HepG2 (cell line): Measurements from ENCODE around the gene BCAM. TPM values are rescaled to one million over a fixed set of nuclear protein-coding genes. Genes with fewer than 3 reads are reported as not detected.

Experiments
- EED ChIP-seq: sonication (generic); formaldehyde crosslinking; IDR thresholded peaks from 2 replicates; pipeline ENCODE4 v1.5.0; 2020; ENCODE audit warnings: mild to moderate bottlenecking, missing genetic modification reagents
- GLI4 ChIP-seq: sonication (generic); formaldehyde crosslinking; IDR thresholded peaks from 2 replicates; pipeline ENCODE4 v1.5.1; 2020; ENCODE audit warnings: missing genetic modification reagents, mild to moderate bottlenecking, moderate library complexity, borderline replicate concordance
- JUN ChIP-seq: sonication (generic); formaldehyde crosslinking; IDR thresholded peaks from 2 replicates; pipeline ENCODE4 v1.4.0; 2020; ENCODE audit warnings: mild to moderate bottlenecking, missing genetic modification reagents
- KLF9 ChIP-seq: IDR thresholded peaks from 2 replicates; pipeline ENCODE4 v1.6.1; 2016; ENCODE audit warnings: low read depth
- MBD4 ChIP-seq: IDR thresholded peaks from 2 replicates; pipeline ENCODE4 v1.6.1; 2012; ENCODE audit warnings: low read length, inconsistent platforms, borderline replicate concordance
- MIER2 ChIP-seq: IDR thresholded peaks from 2 replicates; pipeline ENCODE4 v1.6.1; 2016; ENCODE audit warnings: missing biosample characterization, missing genetic modification reagents
- NFYB ChIP-seq: sonication (generic); formaldehyde crosslinking; IDR thresholded peaks from 2 replicates; pipeline ENCODE4 v1.4.0; 2020; ENCODE audit warnings: missing genetic modification reagents
- PITX1 ChIP-seq: sonication (generic); formaldehyde crosslinking; IDR thresholded peaks from 2 replicates; pipeline ENCODE4 v1.5.1; 2020; ENCODE audit warnings: mild to moderate bottlenecking, missing genetic modification reagents
- PREB ChIP-seq: sonication (generic); formaldehyde crosslinking; IDR thresholded peaks from 2 replicates; pipeline ENCODE4 v1.4.0; 2020; ENCODE audit warnings: missing genetic modification reagents
- REL ChIP-seq: sonication (generic); formaldehyde crosslinking; conservative IDR thresholded peaks from 2 replicates; pipeline ENCODE4 v1.8.0; 2022; ENCODE audit warnings: mild to moderate bottlenecking, missing genetic modification reagents, moderate library complexity
- RNF2 ChIP-seq: fragments of 450-650 bp; conservative IDR thresholded peaks from 2 replicates; pipeline ENCODE4 v1.6.1; 2016; ENCODE audit warnings: low read depth
- TCF12 ChIP-seq, 2 experiments: fragments of 450-650 bp in 1 of 2; sonication (generic) in 1 of 2; formaldehyde crosslinking in 1 of 2; IDR thresholded peaks; 2 replicates each; pipeline versions ENCODE4 v1.6.1 to v1.8.0; 2017 to 2022; ENCODE audit warnings: antibody characterized with exemption in 1 of 2, mild to moderate bottlenecking in 1 of 2, missing genetic modification reagents in 1 of 2, moderate library complexity in 1 of 2
- THAP8 ChIP-seq: sonication (generic); formaldehyde crosslinking; IDR thresholded peaks from 2 replicates; pipeline ENCODE4 v1.5.1; 2020; ENCODE audit warnings: missing genetic modification reagents, mild to moderate bottlenecking, borderline replicate concordance
- ZBTB3 ChIP-seq: sonication (generic); formaldehyde crosslinking; IDR thresholded peaks from 2 replicates; pipeline ENCODE4 v1.4.0; 2020; ENCODE audit warnings: low read depth, mild to moderate bottlenecking, moderate library complexity, missing genetic modification reagents, borderline replicate concordance
- ZFP1 ChIP-seq: IDR thresholded peaks from 2 replicates; pipeline ENCODE4 v1.6.1; 2016
- ZNF101 ChIP-seq: sonication (generic); formaldehyde crosslinking; IDR thresholded peaks from 2 replicates; pipeline ENCODE4 v1.4.0; 2020; ENCODE audit warnings: mild to moderate bottlenecking, low read depth, missing genetic modification reagents, borderline replicate concordance
- ZNF230 ChIP-seq: sonication (generic); formaldehyde crosslinking; IDR thresholded peaks from 2 replicates; pipeline ENCODE4 v1.4.0; 2020; ENCODE audit warnings: mild to moderate bottlenecking, missing genetic modification reagents
- ZNF292 ChIP-seq: sonication (generic); formaldehyde crosslinking; IDR thresholded peaks from 2 replicates; pipeline ENCODE4 v1.8.1; 2022; ENCODE audit warnings: mild to moderate bottlenecking, low read depth, missing genetic modification reagents, borderline replicate concordance
- ZNF329 ChIP-seq: sonication (generic); formaldehyde crosslinking; IDR thresholded peaks from 2 replicates; pipeline ENCODE4 v1.9.0; 2021; ENCODE audit warnings: low read depth, mild to moderate bottlenecking, missing genetic modification reagents
- ZNF563 ChIP-seq: sonication (generic); formaldehyde crosslinking; IDR thresholded peaks from 2 replicates; pipeline ENCODE4 v1.8.0; 2022; ENCODE audit warnings: mild to moderate bottlenecking, moderate library complexity, missing genetic modification reagents
- ZNF572 ChIP-seq: sonication (generic); formaldehyde crosslinking; IDR thresholded peaks from 2 replicates; pipeline ENCODE4 v1.5.1; 2020; ENCODE audit warnings: mild to moderate bottlenecking, missing genetic modification reagents
- polyA plus RNA-seq, 8 experiments: library from polyadenylated mRNA; depleted of rRNA in 3 of 8; stranded (reverse) in 7 of 8; unstranded in 1 of 8; fragments of >200 nt; fragmentation: Illumina TruSeq in 4 of 8; extraction: Trizol in 4 of 8; gene quantifications; 2 replicates each; pipeline versions ENCODE4 v1.2.1 to v1.2.3, GENCODE V29; 2011 to 2016; ENCODE audit warnings: low read depth in 4 of 8, missing spikeins in 1 of 8, mixed read lengths in 1 of 8; ENCODE audit not compliant: insufficient read depth in 1 of 8
- total RNA-seq, 5 experiments: library from RNA; depleted of rRNA; stranded (reverse); fragments of >200 nt; fragmentation: Illumina TruSeq; extraction: Trizol; gene quantifications; 2 replicates each; pipeline ENCODE4 v1.2.3, GENCODE V29; 2016; ENCODE audit warnings: low read depth in 1 of 5
- TF ChIP-seq, protein P1 (sequence below): sonication (generic); formaldehyde crosslinking; IDR thresholded peaks from 2 replicates; pipeline ENCODE4 v1.5.0; 2020; ENCODE audit warnings: mild to moderate bottlenecking, missing genetic modification reagents, borderline replicate concordance
- TF ChIP-seq, protein P2 (sequence below): sonication (generic); formaldehyde crosslinking; IDR thresholded peaks from 2 replicates; pipeline ENCODE4 v1.4.0; 2020; ENCODE audit warnings: mild to moderate bottlenecking, missing genetic modification reagents
- TF ChIP-seq, protein P3 (sequence below): sonication (generic); formaldehyde crosslinking; IDR thresholded peaks from 2 replicates; pipeline ENCODE4 v1.5.1; 2020; ENCODE audit warnings: missing genetic modification reagents, mild to moderate bottlenecking, borderline replicate concordance

The BCAM gene
- total and polyA plus RNA-seq, 2 of the 13 experiments (the other 11 are each of a cell fraction or from before 2014, with no cell fraction given), result 51.2 to 62.7 TPM

- no peak for TF ChIP-seq ZNF329
- TF ChIP-seq EED, result no peak
- TF ChIP-seq ZNF572, result no peak
- no peak for TF ChIP-seq NFYB (CRISPR knock-in tag)
- no peak for TF ChIP-seq ZNF292 (CRISPR knock-in tag)
- no peak for TF ChIP-seq TCF12 (IDR thresholded peaks at IDR 0.05)
- no peak for TF ChIP-seq TCF12 (CRISPR knock-in tag; IDR thresholded peaks at IDR 0.05)
- no peak for TF ChIP-seq ZBTB3
- TF ChIP-seq PREB (CRISPR knock-in tag), result no peak
- TF ChIP-seq, protein P1, sequence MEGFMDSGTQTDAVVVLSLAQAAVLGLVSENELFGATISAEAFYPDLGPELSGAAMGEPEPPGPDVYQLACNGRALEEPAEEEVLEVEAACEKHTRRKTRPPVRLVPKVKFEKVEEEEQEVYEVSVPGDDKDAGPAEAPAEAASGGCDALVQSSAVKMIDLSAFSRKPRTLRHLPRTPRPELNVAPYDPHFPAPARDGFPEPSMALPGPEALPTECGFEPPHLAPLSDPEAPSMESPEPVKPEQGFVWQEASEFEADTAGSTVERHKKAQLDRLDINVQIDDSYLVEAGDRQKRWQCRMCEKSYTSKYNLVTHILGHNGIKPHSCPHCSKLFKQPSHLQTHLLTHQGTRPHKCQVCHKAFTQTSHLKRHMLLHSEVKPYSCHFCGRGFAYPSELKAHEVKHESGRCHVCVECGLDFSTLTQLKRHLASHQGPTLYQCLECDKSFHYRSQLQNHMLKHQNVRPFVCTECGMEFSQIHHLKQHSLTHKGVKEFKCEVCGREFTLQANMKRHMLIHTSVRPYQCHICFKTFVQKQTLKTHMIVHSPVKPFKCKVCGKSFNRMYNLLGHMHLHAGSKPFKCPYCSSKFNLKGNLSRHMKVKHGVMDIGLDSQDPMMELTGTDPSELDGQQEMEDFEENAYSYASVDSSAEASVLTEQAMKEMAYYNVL, result 0 out of 2 replicates have a peak, but pooled peaks have one; percentile 44
- TF ChIP-seq MIER2 (CRISPR knock-in tag), result no peak; the same call in 1 of the 2 replicates
- TF ChIP-seq ZNF563 (CRISPR knock-in tag), result no peak
- TF ChIP-seq JUN (CRISPR knock-in tag), result no peak
- no peak for TF ChIP-seq MBD4
- no peak for TF ChIP-seq ZNF101
- TF ChIP-seq PITX1, result no peak
- TF ChIP-seq, protein P2, sequence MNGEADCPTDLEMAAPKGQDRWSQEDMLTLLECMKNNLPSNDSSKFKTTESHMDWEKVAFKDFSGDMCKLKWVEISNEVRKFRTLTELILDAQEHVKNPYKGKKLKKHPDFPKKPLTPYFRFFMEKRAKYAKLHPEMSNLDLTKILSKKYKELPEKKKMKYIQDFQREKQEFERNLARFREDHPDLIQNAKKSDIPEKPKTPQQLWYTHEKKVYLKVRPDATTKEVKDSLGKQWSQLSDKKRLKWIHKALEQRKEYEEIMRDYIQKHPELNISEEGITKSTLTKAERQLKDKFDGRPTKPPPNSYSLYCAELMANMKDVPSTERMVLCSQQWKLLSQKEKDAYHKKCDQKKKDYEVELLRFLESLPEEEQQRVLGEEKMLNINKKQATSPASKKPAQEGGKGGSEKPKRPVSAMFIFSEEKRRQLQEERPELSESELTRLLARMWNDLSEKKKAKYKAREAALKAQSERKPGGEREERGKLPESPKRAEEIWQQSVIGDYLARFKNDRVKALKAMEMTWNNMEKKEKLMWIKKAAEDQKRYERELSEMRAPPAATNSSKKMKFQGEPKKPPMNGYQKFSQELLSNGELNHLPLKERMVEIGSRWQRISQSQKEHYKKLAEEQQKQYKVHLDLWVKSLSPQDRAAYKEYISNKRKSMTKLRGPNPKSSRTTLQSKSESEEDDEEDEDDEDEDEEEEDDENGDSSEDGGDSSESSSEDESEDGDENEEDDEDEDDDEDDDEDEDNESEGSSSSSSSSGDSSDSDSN (CRISPR knock-in tag), result peak; percentile 20; the same call in 1 of the 2 replicates
- no peak for TF ChIP-seq RNF2
- TF ChIP-seq REL, result no peak
- TF ChIP-seq KLF9 (CRISPR knock-in tag), result no peak
- TF ChIP-seq GLI4 (CRISPR knock-in tag), result no peak
- TF ChIP-seq, protein P3, sequence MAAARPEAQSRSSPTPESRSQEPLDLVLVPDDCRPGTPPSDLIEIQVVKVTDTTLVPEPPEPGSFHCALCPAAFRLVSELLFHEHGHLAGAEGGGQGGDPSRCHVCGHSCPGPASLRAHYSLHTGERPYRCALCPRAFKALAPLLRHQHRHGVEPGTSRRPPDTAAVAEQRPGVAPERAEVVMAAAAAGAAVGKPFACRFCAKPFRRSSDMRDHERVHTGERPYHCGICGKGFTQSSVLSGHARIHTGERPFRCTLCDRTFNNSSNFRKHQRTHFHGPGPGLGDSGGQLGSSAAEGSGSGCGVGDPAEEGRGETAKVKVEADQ (CRISPR knock-in tag), result no peak; the same call in 1 of the 2 replicates
- TF ChIP-seq THAP8, result no peak
- TF ChIP-seq ZNF230 (CRISPR knock-in tag), result 0 out of 2 replicates have a peak, but pooled peaks have one; percentile 21
- TF ChIP-seq ZFP1 (CRISPR knock-in tag), result no peak
These were observed 3.3 kb downstream of the BCAM start (continued) for GRCh38 chr19:44812142-44812718.
